ENCODE results near the gene C11orf68.

C11orf68 gene

DNA sequence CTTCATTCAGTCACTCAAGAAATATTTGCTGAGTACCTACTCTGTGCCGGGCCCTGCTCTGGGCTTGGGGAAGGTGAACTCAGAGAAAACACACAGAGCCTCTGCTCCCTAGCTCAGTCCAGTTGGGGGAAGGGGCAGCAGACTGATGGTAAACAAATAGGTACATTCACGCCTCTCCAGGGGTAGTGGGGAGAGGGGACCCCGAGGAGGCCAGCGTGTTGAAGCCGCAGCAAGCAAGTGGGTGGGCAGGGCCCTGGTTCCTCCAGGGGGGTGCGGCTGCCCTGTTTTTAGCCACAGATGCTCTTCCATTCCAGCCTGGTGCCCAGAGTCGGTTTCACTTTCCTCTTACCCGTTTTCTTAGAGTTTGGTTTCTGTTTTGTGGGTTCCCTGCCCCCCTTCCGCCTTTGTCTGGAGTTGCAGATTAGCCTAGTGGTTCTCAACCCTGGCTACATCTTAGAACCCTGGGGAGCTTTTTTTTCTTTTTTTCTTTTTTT is 9.1 kb upstream of the C11orf68 start:
- H3K4me3 ChIP-seq (ENCODE audit: low read depth, low read length), result no peak overlapping the region
- TF ChIP-seq, protein P1, sequence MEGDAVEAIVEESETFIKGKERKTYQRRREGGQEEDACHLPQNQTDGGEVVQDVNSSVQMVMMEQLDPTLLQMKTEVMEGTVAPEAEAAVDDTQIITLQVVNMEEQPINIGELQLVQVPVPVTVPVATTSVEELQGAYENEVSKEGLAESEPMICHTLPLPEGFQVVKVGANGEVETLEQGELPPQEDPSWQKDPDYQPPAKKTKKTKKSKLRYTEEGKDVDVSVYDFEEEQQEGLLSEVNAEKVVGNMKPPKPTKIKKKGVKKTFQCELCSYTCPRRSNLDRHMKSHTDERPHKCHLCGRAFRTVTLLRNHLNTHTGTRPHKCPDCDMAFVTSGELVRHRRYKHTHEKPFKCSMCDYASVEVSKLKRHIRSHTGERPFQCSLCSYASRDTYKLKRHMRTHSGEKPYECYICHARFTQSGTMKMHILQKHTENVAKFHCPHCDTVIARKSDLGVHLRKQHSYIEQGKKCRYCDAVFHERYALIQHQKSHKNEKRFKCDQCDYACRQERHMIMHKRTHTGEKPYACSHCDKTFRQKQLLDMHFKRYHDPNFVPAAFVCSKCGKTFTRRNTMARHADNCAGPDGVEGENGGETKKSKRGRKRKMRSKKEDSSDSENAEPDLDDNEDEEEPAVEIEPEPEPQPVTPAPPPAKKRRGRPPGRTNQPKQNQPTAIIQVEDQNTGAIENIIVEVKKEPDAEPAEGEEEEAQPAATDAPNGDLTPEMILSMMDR (IDR thresholded peaks at IDR 0.05; ENCODE audit: low read depth, low read length), result no peak

DNA sequence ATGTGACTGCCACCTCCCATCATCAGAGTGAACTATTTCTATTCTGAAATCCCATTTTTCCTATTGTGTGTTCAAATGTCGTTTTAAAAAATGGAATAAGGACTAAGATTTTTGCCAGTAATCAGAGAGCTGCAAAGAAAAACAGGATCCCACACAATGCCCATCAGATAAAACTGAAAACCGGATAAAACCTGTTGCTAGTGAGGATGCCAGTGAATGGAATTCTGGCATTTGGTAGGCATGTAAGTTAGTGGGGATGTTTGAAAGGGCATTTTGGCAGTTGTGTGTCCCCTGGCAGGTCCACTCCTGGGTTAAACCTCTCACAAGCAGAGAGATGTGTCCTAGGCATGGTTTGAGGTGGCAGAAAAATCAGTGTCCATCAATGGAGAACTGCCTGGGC is 6.5 kb upstream of the C11orf68 start:
- TF ChIP-seq, protein P1 (IDR thresholded peaks at IDR 0.05; ENCODE audit: low read depth, low read length), result no peak
- no peak overlapping the region for H3K4me3 ChIP-seq (ENCODE audit: low read depth, low read length)

DNA sequence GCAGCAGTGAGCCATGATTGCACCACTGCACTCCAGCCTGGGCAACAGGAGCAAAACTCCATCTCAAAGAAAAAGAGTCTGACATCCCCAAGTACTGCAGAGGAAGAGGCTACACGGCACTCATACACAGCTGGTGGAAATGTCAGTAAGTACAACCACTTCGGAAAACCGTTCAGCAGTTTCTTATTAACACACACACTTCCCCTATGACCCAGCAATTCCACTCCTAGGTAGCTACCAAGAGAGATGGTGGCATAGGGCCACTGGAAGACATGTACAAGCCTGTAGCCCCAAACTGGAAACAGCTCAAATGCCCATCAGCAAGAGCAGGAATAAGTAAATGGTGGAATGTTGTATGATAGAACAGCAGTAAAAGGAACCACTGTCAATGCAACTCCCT is 3.7 kb upstream of the C11orf68 start:
- no peak overlapping the region for H3K4me3 ChIP-seq (ENCODE audit: low read depth, low read length)
- TF ChIP-seq, protein P1 (IDR thresholded peaks at IDR 0.05; ENCODE audit: low read depth, low read length), result no peak

DNA sequence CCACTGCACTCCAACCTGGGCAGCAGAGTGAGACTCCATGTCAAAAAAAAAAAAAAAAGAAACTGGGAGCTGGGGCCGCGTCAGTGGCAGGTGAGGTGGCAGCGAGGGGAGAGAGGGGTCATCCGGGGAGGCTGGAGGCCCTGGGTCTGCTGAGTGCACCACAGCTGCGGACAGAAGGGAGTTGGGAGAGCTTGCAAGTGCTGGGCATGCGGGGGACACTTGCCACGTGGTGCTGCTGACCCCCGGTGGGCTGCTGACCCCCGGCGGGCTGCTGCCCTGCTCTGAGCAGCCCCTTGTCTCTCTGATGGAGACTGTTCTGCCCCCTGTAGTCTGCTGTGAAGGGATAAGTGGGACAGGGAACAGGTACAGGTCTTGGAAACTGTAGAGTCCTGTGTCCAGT is 3.0 kb upstream of the C11orf68 start:
- H3K4me3 ChIP-seq (ENCODE audit: low read depth, low read length), result no peak overlapping the region
- TF ChIP-seq, protein P1 (IDR thresholded peaks at IDR 0.05; ENCODE audit: low read depth, low read length), result no peak

DNA sequence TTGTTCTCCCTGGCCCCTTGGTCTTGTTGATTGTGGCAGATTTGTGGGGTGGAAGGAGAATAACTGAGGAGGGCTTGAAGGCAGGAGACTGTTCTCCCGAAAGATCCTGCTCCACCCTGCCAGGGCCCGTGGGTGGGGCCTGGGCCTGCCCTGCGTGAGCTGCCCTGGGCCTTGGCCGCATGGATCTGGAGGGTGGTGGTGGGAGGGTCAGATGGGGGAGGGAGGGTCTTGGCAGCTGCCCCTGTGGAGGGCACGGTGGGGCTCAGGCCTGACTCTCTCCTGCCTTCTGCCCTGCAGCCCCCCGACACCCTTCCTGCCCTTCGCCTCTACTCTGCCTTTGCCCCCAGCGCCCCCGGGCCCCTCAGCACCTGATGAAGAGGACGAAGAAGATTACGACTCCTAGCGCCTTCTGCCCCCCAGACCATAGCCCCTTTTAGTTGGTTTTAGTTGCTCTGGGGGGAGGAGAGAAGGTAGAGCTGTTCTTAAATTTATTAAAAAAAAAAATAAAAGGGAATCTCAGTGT is 2.2 kb upstream of the C11orf68 start:
- H3K4me3 ChIP-seq (ENCODE audit: low read depth, low read length), result peak overlapping the region; percentile 84

DNA sequence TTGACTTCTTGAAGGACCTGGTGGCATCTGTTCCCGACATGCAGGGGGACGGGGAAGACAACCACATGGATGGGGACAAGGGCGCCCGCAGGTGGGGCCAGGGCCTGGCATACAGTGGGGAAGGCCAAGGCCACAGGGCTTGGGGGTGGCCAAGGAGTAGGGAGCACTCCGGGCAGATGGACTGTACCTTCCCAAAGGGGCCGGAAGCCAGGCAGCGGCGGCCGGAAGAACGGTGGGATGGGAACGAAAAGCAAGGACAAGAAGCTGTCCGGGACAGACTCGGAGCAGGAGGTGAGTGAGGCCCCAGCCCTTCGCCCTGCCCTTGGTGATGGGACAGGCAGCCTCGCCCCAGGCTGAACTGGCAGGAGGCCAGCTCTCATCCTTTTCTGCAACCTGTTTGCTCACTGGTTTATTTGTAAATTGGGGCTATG is 1.5 kb upstream of the C11orf68 start:
- peak overlapping the region; percentile 84 for H3K4me3 ChIP-seq (ENCODE audit: low read depth, low read length)

More for the DNA sequence above, 2.2 kb upstream of the C11orf68 start:
- TF ChIP-seq, protein P1 (IDR thresholded peaks at IDR 0.05; ENCODE audit: low read depth, low read length), result no peak

More for the DNA sequence above, 1.5 kb upstream of the C11orf68 start:
- TF ChIP-seq, protein P1 (IDR thresholded peaks at IDR 0.05; ENCODE audit: low read depth, low read length), result no peak

Measured in WI38 (cell line).